Left lung (tissue), 10 donors: Measurements from ENCODE around the gene LRIT1. TPM values are rescaled to one million over a fixed set of nuclear protein-coding genes. Genes with fewer than 3 reads are reported as not detected.

ENCODE experiments used
- ATAC-seq: fragments of 200-7000 bp; cut with Tn5 transposase; one replicate; pipeline ENCODE4 v1.9.1; 2020; ENCODE audit warnings: moderate library complexity
- DNase-seq, 4 donors: peaks; one replicate each; pipeline ENCODE4 v3.0.0-alpha.2; 2013 to 2020
- H3K27ac ChIP-seq, 2 donors: fragments of 200-600 bp; sonication (generic) in 1 of 2; one replicate each; pipeline versions ENCODE4 v1.5.0 to v1.8.0; 2020 to 2021
- H3K27me3 ChIP-seq, 2 donors: fragments of 200-600 bp; sonication (generic) in 1 of 2; one replicate each; pipeline versions ENCODE4 v1.5.0 to v1.8.0; 2020 to 2021
- H3K36me3 ChIP-seq, 2 donors: fragments of 200-600 bp; sonication (generic) in 1 of 2; one replicate each; pipeline versions ENCODE4 v1.5.0 to v1.8.0; 2020 to 2021
- H3K4me1 ChIP-seq, 2 donors: fragments of 200-600 bp; one replicate each; pipeline ENCODE4 v1.8.0; 2021
- H3K4me3 ChIP-seq, 2 donors: fragments of 200-600 bp; sonication (generic) in 1 of 2; one replicate each; pipeline versions ENCODE4 v1.5.0 to v1.8.0; 2020 to 2021; ENCODE audit warnings: mild to moderate bottlenecking in 1 of 2
- H3K9me3 ChIP-seq, 2 donors: fragments of 200-600 bp; sonication (generic) in 1 of 2; one replicate each; pipeline versions ENCODE4 v1.5.0 to v1.8.0; 2020 to 2021
- intact Hi-C, 2 donors: fragments of 100-400 bp; cut with DNase I; formaldehyde crosslinking; loops; one replicate each; pipeline versions ENCODE4 v1.11.2 to v1.14.2; 2022
- polyA plus RNA-seq, 6 donors: library from polyadenylated mRNA; unstranded; fragments of 120-200 nt; gene quantifications; one replicate each; pipeline ENCODE4 v1.2.1, GENCODE V29; 2013; ENCODE audit not compliant: insufficient read length in 6 of 6
- total RNA-seq, 2 donors: library from RNA; stranded (reverse); fragmentation: NEBNext Ultra II Directional; extraction: Animal tissue kit (Norgen Biotek cat#: 25700); gene quantifications; one replicate each; pipeline ENCODE4 v1.2.1, GENCODE V29; 2021
- TF ChIP-seq, protein P1 (sequence below), 2 donors: fragments of 200-600 bp; sonication (generic) in 1 of 2; IDR thresholded peaks; one replicate each; pipeline versions ENCODE4 v1.5.0 to v1.8.0; 2021; ENCODE audit warnings: antibody characterized with exemption in 2 of 2
- donor health status: DM: no; HTN: yes; CAD: no.
- donor health status: DM: no; HTN: no; CAD: no.

LRIT1 gene
- total and polyA plus RNA-seq, 8 donors, result not detected

DNA sequence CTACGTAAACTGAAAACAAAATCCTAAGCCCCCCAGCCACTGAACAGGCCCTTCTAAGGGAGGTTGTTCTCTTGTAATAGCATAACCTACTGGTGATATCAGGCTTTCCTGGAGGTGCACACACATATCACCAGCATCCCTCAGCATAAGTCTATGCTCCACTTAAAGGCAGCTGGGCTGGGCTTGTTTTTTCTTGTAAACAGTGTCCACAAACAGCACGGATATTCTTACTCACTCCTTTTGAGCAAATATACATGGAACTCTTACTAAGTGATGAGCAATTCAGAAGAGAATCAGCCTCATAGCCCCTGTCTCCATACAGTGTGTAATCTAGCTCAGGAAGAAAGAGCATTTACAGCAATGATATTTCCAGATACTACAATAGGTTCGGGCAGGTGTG, 2.4 kb downstream of the LRIT1 start:
- Histone ChIP-seq H3K27me3 (peaks cover 0 to 29% of the 10 kb centered on the region in 2 donors), H3K27ac (no peak overlapping the region), H3K4me1 (no peaks in the 10 kb centered on the region), H3K9me3 (no peaks in the 10 kb centered on the region), H3K36me3 (no peaks in the 10 kb centered on the region), H3K4me3 (no peak overlapping the region)
- TF ChIP-seq, protein P1, sequence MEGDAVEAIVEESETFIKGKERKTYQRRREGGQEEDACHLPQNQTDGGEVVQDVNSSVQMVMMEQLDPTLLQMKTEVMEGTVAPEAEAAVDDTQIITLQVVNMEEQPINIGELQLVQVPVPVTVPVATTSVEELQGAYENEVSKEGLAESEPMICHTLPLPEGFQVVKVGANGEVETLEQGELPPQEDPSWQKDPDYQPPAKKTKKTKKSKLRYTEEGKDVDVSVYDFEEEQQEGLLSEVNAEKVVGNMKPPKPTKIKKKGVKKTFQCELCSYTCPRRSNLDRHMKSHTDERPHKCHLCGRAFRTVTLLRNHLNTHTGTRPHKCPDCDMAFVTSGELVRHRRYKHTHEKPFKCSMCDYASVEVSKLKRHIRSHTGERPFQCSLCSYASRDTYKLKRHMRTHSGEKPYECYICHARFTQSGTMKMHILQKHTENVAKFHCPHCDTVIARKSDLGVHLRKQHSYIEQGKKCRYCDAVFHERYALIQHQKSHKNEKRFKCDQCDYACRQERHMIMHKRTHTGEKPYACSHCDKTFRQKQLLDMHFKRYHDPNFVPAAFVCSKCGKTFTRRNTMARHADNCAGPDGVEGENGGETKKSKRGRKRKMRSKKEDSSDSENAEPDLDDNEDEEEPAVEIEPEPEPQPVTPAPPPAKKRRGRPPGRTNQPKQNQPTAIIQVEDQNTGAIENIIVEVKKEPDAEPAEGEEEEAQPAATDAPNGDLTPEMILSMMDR (IDR thresholded peaks at IDR 0.05), result no peak
- intact Hi-C loops, result no loop called here
- ATAC-seq, result no peak
- no peak for DNase-seq

DNA sequence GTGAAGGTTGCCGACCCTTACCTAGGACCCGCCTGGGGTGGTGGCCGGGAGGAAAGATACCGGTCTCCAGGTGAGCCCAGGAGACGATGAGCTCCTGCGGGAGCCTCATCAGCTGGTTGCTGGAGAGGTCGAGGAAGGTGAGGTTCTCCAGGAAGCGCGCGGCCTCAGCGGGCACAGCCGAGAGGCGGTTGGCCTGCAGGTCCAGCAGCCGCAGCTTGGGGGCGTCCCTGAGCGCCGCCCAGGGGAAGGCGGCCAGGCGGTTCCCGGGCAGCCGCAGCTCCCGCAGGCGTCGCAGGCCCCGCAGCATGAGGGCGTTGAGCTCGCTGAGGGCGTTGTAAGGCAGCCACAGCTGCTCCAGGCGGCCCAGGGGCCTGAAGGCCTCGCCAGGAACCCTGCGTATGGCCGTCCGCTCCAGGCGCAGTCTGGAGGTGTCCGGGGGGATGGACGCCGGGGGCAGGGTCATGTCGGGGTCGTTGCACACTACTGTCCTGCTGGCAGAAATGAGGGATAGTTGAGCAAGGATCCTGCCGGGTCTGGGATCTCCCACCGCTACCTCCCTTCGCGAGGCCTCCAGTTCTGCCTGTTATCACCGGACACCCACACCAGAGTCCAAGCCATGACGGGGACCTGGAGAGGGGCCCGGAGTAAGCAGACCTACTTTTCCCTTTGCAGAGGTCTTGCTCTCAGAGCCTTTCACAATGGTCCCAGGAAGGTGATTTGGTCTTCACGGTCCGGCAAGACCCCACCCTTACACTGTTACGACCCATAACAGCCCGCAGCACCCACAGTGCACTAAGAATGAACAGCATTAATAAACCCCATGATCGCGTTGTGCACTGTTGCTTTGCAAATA, 3.9 kb downstream of the LRIT1 start:
- ATAC-seq, result no peak
- Histone ChIP-seq H3K4me3 (no peak overlapping the region), H3K36me3 (no peaks in the 10 kb centered on the region), H3K27ac (no peak overlapping the region), H3K9me3 (no peaks in the 10 kb centered on the region), H3K4me1 (no peaks in the 10 kb centered on the region), H3K27me3 (peaks cover 0 to 29% of the 10 kb centered on the region in 2 donors)
- intact Hi-C loops, result no loop called here
- TF ChIP-seq, protein P1 (IDR thresholded peaks at IDR 0.05), result no peak
- no peak for DNase-seq

DNA sequence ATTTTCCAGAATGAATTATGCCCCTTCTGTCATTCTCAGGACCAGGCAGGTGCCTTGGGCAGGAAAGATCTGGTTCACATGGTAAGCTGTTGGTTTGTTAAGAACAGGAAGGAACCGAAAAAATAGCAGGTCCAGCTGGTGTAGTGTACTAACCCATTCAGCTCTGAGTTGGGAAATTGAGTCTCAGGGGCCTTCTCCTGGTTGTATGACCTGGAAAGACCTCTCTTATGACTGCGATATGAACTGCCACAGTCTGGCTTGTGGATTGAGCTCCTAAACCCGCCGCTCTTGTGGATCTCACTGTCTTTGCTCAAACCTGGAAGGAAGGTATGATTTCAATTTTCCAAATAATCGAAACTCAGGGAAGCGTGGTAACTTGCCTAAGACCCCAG, 4.5 kb downstream of the LRIT1 start:
- no peaks in the 10 kb centered on the region for H3K4me1 ChIP-seq
- H3K36me3 ChIP-seq, result no peaks in the 10 kb centered on the region
- TF ChIP-seq, protein P1 (IDR thresholded peaks at IDR 0.05), result no peak
- H3K27me3 ChIP-seq, result peaks cover 0 to 29% of the 10 kb centered on the region in 2 donors
- intact Hi-C loops, result no loop called here
- no peak for ATAC-seq
- H3K9me3 ChIP-seq, result no peaks in the 10 kb centered on the region
- H3K27ac ChIP-seq, result no peak overlapping the region
- H3K4me3 ChIP-seq, result no peak overlapping the region
- no peak for DNase-seq

DNA sequence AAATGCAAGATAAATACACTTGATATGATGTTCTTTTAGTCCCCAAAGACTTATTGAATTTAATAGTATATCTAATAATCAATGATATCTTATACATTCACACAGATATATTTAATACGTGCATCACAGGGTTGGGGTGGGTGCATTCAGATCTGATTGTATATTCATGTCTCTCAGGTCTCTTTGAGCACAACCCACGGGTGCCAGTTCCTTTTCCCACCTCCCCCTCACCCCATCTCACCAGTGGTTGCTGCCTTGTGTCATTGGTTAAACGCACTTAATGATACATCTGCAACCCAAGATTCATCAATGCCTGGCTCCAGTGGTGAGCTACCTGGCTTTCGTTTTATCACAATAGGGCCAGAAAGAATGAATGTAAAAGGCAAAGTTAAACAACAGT, 6.2 kb downstream of the LRIT1 start:
- intact Hi-C loops, result no loop called here
- peaks cover 0 to 29% of the 10 kb centered on the region in 2 donors for H3K27me3 ChIP-seq
- H3K36me3 ChIP-seq, result no peaks in the 10 kb centered on the region
- TF ChIP-seq, protein P1 (IDR thresholded peaks at IDR 0.05), result no peak
- no peaks in the 10 kb centered on the region for H3K9me3 ChIP-seq
- H3K4me1 ChIP-seq, result no peaks in the 10 kb centered on the region
- H3K4me3 ChIP-seq, result no peak overlapping the region
- ATAC-seq (no peak), DNase-seq (no peak)
- H3K27ac ChIP-seq, result no peak overlapping the region

DNA sequence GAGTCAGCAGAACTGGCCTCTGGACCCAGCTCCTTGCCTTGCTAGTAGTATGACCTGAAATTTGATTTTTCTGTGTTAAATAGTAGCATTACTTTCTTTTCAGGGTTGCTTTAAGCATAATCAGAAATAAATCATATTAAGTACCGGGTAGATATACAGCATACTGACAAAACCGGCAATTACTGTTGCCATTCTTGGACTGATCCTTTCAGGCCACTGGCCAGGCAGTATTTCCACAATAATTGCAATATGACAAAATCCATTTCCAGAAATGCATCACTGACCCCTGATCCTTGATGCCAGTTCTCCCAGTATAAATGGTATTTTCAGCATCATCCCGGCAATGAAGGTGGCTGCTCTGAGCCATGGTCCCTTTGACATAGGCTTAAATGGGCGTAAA, 6.9 kb downstream of the LRIT1 start:
- peaks cover 0 to 29% of the 10 kb centered on the region in 2 donors for H3K27me3 ChIP-seq
- no peak overlapping the region for H3K4me3 ChIP-seq
- H3K36me3 ChIP-seq, result no peaks in the 10 kb centered on the region
- DNase-seq (no peak), ATAC-seq (no peak)
- H3K4me1 ChIP-seq, result no peaks in the 10 kb centered on the region
- TF ChIP-seq, protein P1 (IDR thresholded peaks at IDR 0.05), result no peak
- intact Hi-C loops, result no loop called here
- H3K9me3 ChIP-seq, result no peaks in the 10 kb centered on the region
- H3K27ac ChIP-seq, result no peak overlapping the region
